AG08396 (cell line): Measurements from ENCODE around the gene QKI.
"Not testable (repeated sequence)": the region's sequence is repeated elsewhere in the genome, so short reads cannot be mapped to it uniquely, and the experiment has no call there.

Source experiments
- DNase-seq: peaks from one replicate; pipeline ENCODE4 v3.0.0; 2012; ENCODE audit warnings: low spot score, mixed read lengths

QKI gene

GRCh38 chr6:163579880-163580295 lies 165.4 kb downstream of the QKI start:
- DNase-seq, result no peak

- no peak for DNase-seq
Measured at GRCh38 chr6:163580311-163581030, 166.0 kb downstream of the QKI start.

GRCh38 chr6:163583558-163583957 lies 169.0 kb downstream of the QKI start:
- no peak for DNase-seq

DNA sequence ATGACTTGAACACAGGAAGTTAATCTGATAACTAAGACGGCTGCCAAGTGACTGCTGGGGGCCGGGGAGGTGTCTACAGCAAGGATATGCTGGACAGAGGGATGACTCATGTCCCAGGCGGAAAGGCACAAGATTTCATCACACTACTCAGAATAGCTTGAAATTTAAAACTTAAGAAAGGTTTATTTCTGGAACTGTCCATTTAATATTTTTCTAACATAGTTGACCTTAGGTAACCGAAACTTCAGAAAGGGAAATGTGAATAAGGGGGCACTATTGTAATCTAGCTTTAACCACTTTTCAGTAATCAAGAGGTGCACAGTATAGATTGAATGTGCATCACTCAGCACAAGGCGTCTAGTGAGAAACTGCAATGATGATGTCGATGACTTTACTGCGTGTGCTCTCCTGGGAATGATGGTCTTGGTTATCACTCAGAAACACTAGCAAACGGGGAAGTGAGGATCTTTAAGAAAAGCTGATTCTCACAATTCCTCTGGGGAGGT lies 171.5 kb downstream of the QKI start:
- peak; percentile 66 for DNase-seq

GRCh38 chr6:163586888-163587287 lies 172.4 kb downstream of the QKI start:
- no peak for DNase-seq

DNA sequence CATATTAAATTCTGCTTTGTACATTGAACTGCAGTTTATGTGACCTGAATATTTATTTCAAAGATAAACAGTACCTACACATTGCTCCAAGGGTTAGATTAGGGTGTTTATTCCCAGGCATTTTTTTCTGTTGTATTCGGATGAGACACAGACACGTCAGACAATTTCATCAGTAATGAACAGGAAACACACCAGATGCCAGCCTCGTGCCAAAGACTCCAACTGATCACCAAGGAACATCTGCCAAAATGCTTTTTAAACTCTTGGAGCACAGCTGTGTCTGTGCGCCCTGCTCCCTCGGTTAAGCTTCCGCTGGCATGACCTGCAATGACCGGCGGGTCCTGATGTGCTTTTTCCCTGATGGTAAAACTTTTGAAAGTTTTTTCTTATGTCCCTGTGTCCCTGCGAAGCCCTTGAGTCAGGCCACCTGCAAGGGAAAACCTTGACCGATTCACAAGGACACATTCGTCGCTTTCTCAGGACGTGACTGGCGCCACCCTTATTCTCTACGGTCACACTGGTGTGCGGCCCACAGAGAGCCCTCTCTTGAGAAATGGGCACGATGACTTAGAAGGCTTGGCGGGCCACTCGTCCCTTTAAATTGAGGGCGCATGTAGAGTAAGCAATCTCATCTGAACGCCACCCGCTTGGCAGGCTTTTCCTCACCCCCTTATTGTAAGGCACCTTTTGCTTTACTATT lies 173.9 kb downstream of the QKI start:
- DNase-seq, result no peak

DNA sequence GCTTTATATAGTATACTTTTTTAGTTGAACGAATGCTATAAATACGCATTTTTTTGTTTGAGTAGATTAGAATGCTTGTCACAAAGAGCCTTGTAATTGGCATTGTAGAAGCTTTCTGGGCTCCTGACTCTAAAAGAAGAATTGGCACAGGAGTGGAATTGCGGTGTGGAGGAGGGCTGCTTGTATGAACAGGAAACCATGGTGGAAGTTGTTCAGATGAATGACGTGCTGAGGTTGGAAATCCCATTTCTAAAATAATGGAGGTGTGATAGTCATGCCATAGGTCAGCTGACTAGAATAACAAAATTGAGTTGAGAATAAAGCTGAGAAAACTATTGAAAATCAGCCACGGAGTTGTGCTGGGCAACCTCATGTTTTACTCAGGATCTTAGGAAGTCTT lies 174.9 kb downstream of the QKI start:
- DNase-seq, result no peak

DNA sequence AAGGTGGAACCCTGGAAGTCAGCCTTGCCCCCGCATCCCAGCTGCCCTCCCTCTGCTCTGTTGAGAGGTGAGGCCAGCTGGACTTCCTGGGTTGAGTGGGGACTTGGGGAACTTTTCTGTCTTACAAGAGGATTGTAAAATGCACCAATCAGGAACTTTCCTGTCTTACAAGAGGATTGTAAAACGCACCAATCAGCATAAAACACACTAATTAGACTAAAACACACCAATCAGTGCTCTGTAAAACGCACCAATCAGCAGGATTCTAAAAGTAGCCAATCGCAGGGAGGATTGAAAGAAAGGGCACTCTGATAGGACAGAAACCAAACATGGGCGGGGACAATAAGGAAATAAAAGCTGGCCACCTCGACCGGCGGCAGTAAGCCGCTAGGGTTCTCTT lies 175.6 kb downstream of the QKI start:
- not testable (repeated sequence) for DNase-seq

DNA sequence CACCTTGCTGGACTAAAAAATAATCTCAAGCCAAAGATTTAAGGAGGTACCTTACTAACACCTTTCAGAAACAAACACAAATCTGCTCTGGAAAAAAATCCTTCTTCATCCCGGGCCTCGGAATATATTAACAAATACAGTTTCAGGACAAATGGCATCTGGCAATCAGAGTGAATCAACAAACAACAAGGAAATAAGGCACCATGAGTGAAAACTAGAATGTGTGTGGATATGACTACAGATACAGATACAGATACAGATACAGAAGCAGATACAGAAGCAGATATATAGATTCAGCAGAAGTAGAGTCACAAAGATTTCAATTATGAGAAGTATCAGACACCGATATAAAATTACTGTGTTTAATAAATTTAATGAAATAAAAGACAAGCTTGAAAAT lies 178.4 kb downstream of the QKI start:
- no peak for DNase-seq

DNA sequence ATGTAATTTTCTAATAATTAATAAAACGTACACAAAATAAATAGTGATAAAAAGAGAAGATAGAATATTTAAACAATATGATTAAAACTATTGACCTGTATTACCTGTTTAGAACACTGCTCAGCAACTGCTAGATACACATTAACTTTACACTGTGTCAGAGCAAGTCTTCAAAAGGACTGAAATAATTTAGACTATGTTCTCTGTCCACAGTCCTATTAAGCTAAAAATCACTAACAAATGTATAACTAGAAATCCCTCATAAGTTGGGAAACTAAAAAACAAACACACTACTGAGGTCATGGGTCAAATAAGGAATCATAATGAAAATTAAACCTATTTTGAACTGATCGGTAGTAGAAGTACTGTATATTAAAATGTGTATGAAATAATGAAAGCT lies 181.7 kb downstream of the QKI start:
- no peak for DNase-seq

DNA sequence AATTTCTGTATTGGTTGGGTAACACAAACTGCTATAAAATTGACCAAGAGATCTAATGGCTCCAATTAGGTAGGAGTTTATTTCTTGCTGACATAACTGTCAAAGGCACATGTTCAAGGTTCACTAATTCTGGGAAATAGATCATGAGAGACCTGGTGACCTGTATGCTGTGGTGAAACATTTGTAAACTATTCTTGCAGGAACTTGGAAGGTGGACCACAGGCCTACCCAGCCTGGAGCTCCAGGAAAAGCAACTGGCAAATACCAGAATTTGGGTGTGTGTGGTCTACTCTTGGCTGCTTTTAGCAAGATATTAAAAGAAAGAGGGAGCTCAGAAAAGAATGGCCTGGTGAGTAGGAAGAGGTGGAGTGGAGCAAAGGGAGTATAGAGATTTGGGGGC lies 184.6 kb downstream of the QKI start:
- no peak for DNase-seq

- DNase-seq, result no peak
Measured at GRCh38 chr6:163599684-163600083, 185.2 kb downstream of the QKI start.

GRCh38 chr6:163600331-163600730 lies 185.8 kb downstream of the QKI start:
- DNase-seq, result no peak

GRCh38 chr6:163600781-163601180 lies 186.3 kb downstream of the QKI start:
- no peak for DNase-seq

DNA sequence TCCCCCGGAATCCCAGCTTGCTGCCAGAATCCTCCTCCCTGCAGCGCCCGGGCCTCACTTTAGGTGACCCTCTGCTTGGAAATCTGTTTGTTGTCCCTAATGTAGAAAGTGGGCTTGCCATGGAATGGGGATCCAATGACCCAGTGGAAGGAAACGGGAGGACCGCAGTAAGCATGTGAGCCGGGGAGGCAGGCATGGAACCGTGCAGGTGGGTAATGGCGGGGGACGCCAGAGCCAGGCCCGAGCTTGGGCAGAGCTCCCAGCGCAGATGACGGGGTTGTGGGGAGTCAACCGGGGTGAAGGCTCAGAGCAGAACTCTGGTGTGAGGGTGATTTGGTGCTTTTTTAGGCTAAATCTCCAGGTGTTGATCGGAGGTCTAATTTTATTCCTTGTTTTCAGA lies 188.3 kb downstream of the QKI start:
- DNase-seq, result no peak

DNA sequence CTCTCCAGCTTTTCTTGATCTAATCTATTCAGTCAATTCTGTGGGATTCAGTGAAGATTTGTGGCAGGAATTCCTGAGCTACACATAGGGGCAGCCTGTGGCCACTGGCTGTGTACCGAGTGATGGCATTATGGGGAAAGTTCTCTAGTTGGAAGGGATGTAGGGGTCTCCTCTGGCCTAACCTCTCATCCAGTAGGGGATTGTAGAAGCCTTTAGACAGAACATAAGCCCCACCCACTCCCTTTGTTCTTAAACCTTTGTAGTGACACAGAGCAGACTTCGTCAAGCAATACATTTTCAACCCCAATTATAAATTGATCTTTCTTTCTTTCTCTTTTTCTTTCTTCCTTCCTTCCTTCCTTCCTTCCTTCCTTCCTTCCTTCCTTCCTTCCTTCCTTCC lies 188.9 kb downstream of the QKI start:
- DNase-seq, result no peak

DNA sequence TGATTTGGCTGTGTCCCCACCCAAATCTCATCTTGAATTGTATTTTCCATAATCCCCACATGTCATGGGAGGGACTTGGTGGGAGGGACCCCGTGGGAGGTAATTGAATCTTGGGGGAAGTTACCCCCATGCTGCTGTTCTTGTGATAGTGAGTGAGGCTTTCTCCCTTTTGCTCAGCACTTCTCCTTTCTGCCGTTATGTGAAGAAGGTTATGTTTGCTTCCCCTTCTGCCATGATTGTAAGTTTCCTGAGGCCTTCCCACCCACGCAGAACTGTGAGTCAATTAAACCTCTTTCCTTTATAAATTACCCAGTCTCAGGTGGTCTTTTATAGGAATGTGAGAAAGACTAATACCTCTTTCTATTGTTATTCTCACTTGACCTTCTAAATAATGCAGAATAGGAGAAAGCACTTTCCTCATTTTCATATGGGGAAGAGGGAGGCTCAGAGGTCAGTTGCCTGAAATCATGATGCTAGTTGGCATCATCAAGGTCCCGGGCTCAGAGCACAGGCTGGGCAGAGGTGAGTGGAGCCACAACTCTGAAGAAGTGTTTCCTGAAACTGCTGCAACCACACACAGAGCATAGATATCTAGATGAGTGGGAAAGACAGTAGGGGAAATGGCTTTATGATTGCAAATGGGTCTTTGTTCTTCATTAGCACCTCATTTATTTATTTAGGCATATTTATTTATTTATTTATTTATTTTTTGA lies 191.0 kb downstream of the QKI start:
- no peak for DNase-seq

DNA sequence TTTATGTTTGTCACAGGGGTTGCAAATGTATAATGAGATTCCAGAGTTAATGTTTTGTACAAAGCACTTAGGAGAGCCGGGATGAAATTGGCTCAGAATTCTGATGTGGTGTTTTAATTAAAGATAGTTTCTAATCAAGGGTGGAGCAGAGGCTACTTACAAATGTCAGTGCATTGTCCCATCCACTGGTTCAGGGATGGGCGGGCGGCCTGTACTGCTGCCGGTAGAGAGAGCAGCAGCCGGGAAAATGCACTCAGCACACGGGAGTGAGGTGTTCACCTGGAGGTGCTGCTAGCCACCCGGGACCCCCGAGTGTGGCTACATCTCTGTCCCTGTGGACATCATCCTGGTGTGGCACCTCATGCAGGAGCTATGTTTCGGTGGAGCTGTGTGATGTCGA lies 193.3 kb downstream of the QKI start:
- DNase-seq, result no peak

- DNase-seq, result no peak
Measured at GRCh38 chr6:163608204-163608644, 193.7 kb downstream of the QKI start.

- DNase-seq, result no peak
Measured at GRCh38 chr6:163612200-163612599, 197.7 kb downstream of the QKI start.

DNA sequence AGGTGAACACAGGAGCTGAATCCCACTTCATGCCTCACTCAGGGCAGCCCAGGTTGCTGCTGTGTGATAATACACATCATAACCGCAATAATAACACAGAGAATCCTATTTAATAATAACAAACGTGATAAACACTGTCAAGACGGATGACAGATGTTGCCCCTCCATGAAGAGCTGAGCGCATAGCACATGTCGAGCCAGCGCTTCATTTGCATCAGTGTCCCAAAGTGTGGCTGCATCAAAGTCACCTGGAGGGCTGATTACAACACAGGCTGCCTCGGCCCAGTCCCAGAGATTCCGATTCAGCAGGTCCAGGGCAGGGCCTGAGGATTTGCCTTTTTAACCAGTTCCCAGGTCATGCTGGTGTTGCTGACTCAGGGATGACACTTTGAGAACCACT lies 198.5 kb downstream of the QKI start:
- DNase-seq, result no peak

DNA sequence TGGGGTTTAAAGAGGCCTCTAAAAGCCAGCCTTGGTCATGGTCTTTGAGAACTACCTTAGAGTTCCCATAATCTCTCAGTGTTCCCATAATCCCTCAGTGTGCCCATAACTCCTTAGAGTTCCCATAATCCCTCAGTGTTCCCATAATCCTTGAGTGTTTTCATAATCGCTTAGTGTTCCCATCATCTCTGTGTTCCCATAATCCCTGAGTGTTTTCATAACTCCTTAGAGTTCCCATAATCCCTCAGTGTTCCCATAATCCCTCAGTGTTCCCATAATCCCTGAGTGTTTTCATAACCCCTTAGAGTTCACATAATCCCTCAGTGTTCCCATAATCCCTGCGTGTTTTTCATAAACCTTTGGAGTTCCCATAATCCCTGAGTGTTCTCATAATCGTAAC lies 199.2 kb downstream of the QKI start:
- DNase-seq, result no peak

GRCh38 chr6:163616452-163616851 lies 201.9 kb downstream of the QKI start:
- DNase-seq, result no peak
